Posterior cingulate gyrus (tissue), 11 donors: ENCODE data around the gene PTGR3.
A peak's percentile ranks its signal among the peaks of the same experiment; 100 is the strongest.

Experiments used
- DNase-seq, 10 donors: peaks; one replicate each; pipeline versions ENCODE4 v3.0.0 to v3.0.0-alpha.2; 2020 to 2021; ENCODE audit warnings: mixed read lengths in 3 of 10
- intact Hi-C: fragments of 100-400 bp; cut with DNase I; formaldehyde crosslinking; loops from one replicate; pipeline ENCODE4 v1.15.1; 2023

The PTGR3 gene, protein sequence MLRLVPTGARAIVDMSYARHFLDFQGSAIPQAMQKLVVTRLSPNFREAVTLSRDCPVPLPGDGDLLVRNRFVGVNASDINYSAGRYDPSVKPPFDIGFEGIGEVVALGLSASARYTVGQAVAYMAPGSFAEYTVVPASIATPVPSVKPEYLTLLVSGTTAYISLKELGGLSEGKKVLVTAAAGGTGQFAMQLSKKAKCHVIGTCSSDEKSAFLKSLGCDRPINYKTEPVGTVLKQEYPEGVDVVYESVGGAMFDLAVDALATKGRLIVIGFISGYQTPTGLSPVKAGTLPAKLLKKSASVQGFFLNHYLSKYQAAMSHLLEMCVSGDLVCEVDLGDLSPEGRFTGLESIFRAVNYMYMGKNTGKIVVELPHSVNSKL

DNA sequence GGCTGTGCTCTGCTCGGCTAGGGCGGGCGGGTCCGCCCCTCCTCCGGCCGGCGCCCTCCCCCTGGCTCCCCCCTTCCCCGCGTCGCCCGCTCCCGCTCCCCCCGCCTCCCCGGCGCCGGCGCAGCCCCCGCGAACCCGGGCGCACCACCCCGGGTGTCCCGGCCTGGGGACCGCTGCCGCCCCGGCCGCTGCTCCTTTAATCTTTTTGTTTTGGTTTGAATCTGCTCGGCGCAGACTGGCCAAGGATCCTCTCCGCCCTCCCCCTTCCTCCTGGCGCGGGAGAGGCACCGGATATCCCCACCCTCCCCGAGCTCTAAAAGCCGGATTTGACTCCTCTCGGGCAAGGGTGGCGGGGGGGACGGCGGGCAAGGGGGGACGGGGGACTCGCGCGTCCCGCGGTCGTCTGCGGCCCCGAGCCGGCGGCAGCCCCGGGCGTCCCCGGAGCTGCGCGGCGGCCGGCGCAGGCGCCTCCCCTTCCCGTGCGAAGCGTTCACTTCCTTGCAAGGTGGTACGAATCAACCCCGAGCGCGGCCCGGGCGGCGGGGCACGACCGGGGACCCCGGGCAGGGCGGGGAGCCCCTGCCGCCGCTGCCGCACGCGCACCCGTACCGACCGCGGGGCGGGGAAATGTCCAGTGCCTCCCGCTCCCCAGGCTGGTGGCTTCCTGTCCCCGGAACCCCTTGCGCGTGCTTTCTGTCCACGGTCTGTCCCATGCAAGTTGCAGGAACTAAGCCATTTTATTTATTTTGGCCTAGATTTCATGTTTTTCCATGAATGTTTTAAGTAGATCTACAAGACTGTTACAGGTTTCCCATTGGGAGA lies at the start of gene PTGR3:
PTGR3 (minus strand) TSS at position 11 of the 822 bp plus-strand sequence. CDS start 81 bp downstream, outside the sequence.
- intact Hi-C loops = loop anchor here (2.0 kb wide), 1 partner anchor 37 kb away; no protein-coding TSS in a partner anchor
- peak; percentile 60 to 96 (median 70) for DNase-seq

DNA sequence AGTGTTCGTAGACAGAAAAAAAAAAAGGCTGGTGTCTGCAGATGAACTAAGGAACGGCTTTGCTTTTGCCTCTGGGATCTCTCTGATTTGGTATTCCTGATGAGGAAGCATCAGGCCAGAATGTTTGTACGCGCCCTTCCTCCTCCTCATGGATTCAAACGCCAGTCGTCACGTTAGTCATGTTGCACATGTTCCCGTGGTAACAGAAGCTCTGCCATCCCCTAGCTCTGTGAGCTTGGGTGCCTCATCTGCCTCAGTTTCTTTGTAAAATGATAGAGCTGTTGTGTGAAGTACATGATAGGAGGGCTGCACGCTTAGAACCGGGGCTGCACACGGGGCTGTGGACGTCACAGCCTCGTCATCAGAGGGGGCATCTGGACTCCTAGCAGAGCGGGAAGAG lies 48.7 kb upstream of the PTGR3 start:
- DNase-seq = no peak
- intact Hi-C loops = no loop called here

DNA sequence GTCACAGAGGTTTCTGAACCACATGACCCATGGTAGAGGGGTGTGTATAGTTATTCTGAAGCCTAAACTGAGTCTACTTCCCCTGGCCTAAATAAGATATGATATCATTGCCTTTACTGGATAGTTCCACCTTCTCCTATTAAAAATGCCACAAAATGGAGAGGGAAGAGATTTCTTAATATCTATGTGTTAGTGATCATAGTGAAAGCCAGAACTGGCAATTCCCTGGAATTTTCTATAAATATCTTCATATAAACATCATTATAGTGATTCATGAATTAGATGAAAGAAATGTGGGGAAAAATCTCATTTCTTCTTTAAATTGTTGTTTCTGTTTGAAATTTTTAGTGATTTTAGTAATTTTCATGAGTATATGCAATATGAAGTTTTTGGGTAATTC lies 47.4 kb upstream of the PTGR3 start:
- intact Hi-C loops = no loop called here
- no peak for DNase-seq

DNA sequence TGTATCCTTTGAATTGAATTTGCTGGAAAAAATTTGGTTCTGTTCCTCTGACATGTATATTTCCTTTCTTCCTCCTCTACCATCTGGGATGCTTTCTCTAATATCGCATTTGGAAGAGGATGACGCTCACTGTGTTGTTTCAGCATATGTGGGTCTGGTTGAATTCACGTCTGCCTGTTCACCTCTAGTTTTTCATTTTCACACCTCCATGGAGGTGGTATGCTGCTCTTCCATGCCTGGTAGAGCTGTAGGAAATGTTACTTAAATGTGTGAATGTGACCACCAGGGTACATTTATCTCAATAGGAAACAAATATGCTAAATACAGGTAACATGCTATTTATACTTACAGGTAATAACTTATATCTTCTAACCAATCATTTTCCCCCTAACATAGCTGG lies 46.2 kb upstream of the PTGR3 start:
- no peak for DNase-seq
- intact Hi-C loops = no loop called here

DNA sequence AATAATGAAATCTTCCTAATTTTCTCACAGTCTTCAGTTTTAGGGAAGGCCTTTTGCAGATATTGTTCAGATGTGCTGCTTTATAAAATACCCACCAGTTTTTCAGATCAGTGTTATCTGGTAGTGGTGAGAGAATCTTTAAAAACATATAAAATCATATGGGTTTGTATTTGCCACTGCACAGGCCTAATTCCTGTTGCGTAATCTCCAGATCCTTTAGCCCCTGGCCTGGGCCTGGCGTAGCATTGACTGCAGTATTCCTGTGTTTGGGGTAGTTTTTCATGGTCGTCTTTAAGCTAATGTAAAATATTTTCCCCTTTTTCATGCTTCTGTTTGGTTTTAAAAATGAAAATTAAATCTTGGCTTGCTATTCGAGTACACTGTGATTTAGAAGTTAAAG lies 44.8 kb upstream of the PTGR3 start:
- DNase-seq = no peak
- intact Hi-C loops = no loop called here

DNA sequence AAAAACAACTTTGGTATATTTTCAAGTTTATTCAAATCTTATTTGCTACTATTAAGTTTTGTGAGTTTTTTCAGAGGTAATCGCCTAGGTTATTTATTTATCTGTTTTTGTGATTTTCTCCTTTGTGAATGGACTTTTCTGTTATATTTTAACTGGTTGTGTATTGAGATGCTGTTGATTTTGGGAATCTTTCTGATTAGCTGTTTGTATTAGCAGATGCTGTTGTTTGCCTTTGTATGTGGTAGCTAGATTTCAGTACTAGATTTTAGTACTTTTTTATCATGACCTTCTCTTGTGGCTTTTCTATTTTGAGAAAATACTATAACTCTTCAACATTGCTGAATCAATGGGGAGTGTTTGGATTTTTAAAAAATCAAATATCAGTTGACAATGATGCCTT lies 44.1 kb upstream of the PTGR3 start:
- DNase-seq = no peak
- intact Hi-C loops = no loop called here

DNA sequence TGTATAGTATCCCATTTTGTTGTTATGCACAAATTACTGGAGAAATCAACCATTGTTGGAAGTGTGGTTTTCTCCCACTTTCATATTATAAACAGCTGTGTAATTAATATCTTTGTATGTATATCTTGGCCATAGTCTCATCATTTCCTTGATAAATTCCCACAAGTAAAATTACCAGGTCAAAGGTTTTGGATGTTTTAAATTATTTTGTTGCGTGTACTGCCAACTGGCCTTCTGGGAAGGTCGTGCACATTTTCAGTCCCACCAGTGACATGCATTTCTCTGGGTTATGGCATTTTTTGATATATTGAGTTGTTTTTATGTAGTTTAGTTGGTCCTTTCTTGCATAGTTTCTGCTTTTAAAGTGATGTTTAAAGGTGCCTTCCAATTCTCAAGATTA lies 43.2 kb upstream of the PTGR3 start:
- intact Hi-C loops = no loop called here
- no peak for DNase-seq

DNA sequence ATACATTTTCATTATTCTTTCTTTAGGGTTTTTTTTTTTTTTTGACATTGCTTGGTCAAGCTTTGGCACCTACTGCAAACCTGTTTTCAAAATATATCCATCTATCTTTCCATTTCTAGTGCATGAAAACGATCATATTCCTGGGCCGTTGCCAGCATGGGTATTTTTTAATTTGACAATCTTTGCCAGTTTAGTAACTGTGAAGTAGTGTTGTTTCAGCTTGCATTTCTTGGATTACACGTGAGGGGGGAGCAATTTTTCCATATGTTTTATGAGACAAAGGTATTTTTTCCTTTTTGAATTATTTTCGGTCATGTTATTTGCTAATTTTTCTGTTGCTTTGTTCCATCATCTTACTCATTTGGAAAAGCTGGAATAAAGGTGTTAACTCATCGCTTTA lies 42.5 kb upstream of the PTGR3 start:
- intact Hi-C loops = no loop called here
- DNase-seq = no peak

DNA sequence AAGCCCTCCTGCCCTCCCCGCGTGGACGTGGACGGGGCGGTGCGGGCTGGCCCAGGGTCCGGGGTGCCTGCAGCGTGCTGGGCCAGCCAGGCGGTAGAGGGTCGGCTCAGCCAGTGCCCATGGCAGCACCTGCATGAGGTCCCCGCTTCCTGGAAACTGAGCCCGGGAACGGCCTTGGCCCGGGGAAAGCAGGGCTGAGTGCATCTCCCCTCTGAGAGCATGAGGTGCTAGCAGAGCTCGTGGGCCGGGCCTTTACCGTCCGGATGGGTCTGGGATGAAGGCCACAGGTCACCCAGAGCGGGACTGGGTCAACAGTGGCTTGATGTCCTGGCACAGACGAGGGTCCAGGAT lies 41.5 kb upstream of the PTGR3 start:
- intact Hi-C loops = no loop called here
- DNase-seq = no peak

DNA sequence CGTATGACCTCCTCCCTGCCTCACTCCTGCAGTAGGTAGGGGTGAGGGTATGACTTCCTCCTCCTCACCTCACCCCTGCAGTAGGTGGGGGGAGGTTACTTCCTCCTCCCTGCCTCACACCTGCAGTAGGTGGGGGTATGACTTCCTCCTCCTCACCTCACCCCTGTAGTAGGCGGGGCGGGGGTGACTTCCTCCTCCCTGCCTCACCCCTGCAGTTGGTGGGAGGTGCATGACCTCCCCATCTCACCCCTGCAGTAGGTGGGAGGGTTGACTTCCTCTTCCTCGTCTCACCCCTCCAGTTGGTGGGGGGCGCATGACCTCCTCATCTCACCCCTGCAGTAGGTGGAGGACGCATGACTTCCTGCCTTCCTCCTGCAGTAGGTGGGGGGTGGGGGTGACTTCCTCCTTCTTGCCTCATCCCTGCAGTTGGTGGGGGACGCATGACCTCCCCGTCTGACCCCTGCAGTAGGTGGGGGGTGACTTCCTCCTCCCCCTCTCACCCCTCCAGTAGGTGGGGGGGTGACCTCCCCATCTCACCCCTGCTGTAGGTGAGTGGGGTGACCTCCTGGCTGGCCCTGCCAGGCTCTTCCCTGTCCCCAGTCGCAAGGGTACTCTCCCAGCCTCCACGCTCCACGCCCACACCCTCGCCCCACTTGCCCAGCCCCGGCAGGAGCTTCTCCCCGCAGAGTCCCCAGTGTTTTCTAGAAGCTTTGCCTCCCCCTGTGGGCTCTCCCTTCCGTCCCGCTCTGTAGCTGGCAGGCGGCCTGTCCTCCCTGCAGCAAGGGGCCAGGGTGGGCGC lies 40.9 kb upstream of the PTGR3 start:
- DNase-seq = no peak
- intact Hi-C loops = no loop called here

DNA sequence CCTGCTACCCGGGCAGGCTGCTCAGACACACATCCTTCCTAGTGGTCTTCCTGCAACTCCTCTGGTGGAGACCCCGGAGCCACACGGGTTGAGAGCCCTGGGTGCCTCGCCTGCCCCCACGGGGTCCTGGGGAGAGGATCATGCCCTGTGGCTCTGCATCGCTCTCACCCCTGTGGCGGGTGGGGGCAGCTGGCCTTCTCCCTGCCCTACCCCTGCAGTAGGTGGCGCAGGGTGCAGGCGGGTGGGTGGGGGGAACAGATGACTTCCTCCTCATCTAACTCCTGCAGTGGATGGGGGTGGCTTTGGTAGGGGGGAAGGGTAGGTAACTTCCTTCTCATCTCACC lies 40.2 kb upstream of the PTGR3 start:
- intact Hi-C loops = no loop called here
- DNase-seq = peak in 1 of 10 donors; percentile 79

DNA sequence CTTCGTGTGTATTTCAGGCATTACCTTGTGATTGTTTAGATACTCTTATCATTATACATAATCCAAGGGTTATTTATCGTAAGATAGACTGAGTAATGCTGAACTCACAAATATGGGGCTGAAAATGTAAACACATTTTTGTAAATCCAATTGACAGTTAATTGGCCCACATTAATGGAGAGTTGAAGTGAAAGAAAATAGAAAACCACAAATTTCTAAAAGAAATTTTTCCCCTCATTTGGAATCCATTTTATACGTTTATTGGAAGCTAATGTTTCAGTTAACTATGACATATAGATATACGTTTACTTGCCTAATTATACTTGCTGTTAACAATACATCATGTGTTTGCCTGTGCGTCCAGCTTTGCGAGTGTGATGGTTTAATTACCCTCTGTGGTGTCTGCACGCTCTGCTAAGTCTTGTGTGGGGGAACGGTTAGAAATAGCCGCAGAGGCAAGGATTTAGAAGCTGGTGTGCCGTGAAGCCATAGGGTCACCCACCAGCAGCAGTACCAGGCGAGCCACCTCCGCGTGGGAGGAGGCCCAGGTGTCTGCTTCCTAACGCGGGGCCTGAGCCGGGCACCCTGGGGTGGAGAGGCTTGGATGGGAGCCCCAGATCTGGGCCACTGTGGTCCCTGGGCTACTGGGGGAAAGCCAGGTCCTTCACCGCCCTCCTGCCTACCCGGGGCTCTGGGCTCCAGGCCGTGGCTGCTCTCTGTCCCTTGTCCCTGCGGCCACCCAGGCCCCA lies 39.7 kb upstream of the PTGR3 start:
- intact Hi-C loops = no loop called here
- no peak for DNase-seq

DNA sequence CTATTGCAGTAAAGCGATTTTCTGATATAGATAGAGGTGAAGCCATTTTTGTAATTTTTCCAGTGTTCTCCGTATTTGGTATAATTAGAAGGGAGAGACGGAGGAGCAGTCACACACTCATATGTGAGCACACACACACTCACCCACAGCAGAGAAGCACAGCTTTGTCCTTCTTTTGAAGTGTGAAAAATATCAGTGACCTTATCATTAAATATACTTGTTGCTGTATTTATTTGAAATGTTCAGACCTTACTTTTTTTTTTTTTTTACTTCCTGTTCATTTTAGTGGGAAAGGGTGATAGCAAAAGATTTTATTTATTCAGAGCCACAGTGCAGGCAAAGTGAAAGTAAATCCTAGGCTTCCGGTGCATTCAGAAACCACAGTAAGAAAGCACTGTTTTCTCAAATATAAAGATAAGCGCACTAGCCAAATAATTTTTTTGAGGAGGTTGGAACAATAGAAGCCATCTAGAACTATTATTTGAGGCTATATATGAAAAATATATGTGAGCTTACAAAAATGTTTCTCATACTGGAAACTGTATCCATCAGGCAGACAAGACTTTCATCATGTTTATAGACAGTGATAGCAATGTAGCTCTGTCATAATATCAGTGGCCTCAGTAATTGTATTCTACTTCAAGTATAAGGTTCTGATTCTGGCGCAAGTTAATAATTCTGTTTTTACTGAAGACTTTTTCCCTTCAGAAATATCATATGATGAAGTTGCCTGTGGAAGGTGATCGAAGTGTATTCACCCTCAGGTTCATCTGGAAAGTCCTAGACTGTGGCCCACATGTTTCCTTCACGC lies 38.9 kb upstream of the PTGR3 start:
- intact Hi-C loops = loop anchor here (2.0 kb wide), 1 partner anchor 39 kb away; the partner anchor contains the start of gene PTGR3
- no peak for DNase-seq

DNA sequence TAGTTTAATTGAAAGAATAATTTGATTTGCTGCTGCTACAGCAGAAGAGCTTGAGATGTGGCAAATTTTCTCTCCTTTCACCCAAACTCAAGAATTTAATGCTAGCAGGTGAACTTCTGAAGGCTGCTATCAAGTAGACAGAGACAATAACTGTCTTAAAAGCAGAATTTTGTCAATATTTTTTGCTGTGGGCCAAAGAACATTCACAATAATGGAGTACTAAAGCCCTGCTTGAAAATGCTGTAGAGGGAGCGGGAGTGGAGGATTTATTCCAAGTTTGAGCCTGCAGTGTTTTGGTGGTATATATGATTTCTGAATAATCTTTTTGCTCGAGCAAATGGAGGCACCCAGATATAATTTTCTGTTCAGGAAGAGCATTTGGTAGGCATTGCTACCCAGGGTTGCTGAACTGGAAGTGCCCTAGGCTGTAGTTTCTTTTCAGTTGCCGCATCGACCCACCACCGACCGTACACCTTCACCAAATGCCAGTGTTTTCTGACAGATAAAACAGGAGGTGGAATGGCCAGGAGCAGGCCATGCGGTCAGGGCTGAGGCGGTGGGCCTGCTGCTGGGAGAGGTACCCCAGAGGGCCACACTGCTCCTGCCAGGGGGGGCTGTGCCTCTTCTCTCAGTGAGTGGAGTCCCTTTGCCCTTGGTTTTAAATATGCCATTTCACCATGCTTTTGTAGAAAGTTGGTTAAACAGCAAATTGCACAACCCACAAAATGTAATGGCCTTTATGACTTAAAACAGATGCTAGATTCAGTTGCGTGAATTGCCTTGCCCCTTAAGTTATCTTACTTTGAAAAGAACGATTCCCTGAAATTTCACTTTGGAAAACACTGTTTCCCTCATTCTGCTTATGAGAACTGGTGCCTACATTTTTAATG lies 38.0 kb upstream of the PTGR3 start:
- no peak for DNase-seq
- intact Hi-C loops = loop anchor here (2.0 kb wide), 1 partner anchor 38 kb away; the partner anchor contains the start of gene PTGR3

DNA sequence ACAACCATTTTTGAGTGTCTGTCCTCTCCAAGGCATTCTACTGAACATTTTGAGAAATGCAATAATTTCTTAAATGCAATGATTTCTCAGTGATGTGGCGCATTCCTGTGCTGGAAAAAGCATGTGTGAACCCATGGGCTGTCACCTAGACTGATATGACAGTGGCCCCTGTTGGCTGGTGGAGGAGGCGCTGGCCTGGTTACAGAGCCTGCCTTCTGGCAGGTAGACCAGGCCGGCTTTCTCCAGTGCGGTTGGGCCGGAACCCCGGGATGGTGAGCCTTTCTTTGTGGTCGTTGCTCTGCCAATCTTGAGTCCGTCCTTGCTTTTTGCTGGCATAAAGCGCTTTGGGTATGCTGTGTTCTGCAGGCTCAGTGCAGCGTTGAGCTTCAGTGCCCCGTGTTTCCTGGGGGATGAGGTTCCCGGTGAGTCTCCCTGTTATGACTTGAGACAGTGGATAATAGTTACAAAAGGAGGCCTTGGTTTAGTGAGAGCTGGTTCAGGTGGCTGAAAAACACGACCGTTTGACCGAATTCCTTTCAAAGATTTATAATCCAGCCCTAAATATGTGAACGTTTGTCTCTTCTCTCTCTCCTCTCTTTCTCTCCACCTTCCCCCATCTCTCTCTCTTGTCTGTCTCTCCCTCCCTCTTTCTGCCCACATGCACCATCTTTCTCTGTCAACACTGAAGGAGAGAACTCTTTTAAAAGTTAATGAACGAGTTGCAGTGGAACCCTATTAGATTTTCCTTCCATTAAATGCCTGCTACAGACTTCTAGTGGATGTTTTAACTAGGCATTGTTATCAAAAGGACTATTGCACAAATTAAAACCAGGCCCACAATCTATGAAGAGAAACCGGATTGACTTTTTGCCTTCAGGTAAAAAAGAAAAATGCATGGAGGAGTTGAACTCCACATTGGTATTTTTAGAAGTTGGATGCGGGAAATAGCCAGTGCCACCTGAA lies 35.7 kb upstream of the PTGR3 start:
- DNase-seq = no peak
- intact Hi-C loops = no loop called here

DNA sequence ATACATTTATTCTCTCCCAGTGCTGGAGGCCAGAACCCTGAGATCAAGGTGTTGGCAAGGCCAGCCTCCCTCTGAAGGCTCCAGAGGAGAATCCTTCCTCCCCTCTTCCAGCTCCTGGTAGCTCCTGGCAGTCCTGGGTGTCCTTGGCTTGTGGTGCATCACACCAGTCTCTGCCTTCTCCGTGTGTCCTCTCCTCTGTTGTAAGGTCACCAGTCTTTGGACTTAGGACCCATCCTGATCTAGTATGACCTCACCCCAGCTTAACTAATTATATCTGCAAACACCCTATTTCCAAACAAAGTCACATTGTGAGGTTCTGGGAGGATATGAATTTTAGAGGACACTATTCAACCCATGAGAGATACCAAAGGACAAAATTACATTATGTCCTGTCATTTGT lies 32.8 kb upstream of the PTGR3 start:
- intact Hi-C loops = no loop called here
- DNase-seq = no peak

DNA sequence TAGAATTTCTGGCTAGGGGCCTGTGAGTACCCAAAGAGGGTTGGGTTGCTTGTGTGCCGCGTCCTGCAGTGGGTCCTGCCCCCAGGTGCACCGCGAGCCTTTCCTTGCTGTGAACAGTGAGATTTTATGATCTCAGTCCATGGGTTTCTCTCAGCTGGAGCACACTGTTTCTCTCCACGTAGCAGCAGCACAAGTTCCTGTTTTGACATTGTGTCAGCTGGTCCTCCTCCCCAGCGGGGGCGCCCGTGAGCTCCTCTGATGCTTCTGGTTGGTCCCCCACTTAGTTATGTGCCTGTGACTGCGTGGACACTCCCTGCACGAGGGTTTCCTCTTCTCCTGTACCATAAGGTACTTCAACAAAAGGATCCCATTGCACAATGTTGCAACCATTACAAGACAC lies 31.5 kb upstream of the PTGR3 start:
- intact Hi-C loops = no loop called here
- DNase-seq = no peak
